PC-9 (cell line): ENCODE data around the gene DLG1.

Source experiments
- EZH2 ChIP-seq: fragments of 200-600 bp; sonication (generic); IDR thresholded peaks from 2 replicates; pipeline ENCODE4 v1.8.0; 2017; ENCODE audit warnings: antibody characterized with exemption, low read depth
- TF ChIP-seq, protein P1 (sequence below): fragments of 200-600 bp; sonication (generic); conservative IDR thresholded peaks from 2 replicates; pipeline ENCODE4 v1.6.1; 2017; ENCODE audit warnings: mixed run types, antibody characterized with exemption, mild to moderate bottlenecking, moderate library complexity

- TF ChIP-seq, protein P1, sequence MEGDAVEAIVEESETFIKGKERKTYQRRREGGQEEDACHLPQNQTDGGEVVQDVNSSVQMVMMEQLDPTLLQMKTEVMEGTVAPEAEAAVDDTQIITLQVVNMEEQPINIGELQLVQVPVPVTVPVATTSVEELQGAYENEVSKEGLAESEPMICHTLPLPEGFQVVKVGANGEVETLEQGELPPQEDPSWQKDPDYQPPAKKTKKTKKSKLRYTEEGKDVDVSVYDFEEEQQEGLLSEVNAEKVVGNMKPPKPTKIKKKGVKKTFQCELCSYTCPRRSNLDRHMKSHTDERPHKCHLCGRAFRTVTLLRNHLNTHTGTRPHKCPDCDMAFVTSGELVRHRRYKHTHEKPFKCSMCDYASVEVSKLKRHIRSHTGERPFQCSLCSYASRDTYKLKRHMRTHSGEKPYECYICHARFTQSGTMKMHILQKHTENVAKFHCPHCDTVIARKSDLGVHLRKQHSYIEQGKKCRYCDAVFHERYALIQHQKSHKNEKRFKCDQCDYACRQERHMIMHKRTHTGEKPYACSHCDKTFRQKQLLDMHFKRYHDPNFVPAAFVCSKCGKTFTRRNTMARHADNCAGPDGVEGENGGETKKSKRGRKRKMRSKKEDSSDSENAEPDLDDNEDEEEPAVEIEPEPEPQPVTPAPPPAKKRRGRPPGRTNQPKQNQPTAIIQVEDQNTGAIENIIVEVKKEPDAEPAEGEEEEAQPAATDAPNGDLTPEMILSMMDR = no peak
- no peak for TF ChIP-seq EZH2
Observed at GRCh38 chr3:197007296-197007940, 291.0 kb downstream of the DLG1 start.
